SKM-1 treated with dmso at 0.1 percent for 144 hours (cell line): ENCODE results near the gene PML.

Experiments
- DNase-seq: peaks from one replicate; lab custom pipeline; 2025; ENCODE audit not compliant: unreplicated experiment; lab: John Stamatoyannopoulos, UW

Gene PML

GRCh38 chr15:74007820-74008371 is 13.4 kb downstream of the PML start:
- no peak for DNase-seq

- DNase-seq = no peak
Observed at GRCh38 chr15:74008901-74009300, 14.4 kb downstream of the PML start.

- DNase-seq = no peak
Observed at GRCh38 chr15:74010929-74011540, 16.5 kb downstream of the PML start.

GRCh38 chr15:74011610-74012009 is 17.1 kb downstream of the PML start:
- DNase-seq = no peak

GRCh38 chr15:74013374-74013894 is 18.9 kb downstream of the PML start:
- no peak for DNase-seq

- no peak for DNase-seq
Observed at GRCh38 chr15:74019734-74020133, 25.2 kb downstream of the PML start.

GRCh38 chr15:74022706-74023470 is 28.4 kb downstream of the PML start:
- DNase-seq = no peak

GRCh38 chr15:74024687-74025086 is 30.2 kb downstream of the PML start:
- no peak for DNase-seq

GRCh38 chr15:74025436-74025835 is 30.9 kb downstream of the PML start:
- DNase-seq = no peak

GRCh38 chr15:74027688-74028087 is 33.2 kb downstream of the PML start:
- DNase-seq = no peak

- DNase-seq = no peak
Observed at GRCh38 chr15:74028646-74029045, 34.1 kb downstream of the PML start.

- no peak for DNase-seq
Observed at GRCh38 chr15:74032046-74032445, 37.5 kb downstream of the PML start.

- DNase-seq = peak; percentile 3
Observed at GRCh38 chr15:74032606-74033561, 38.4 kb downstream of the PML start.

- DNase-seq = no peak
Observed at GRCh38 chr15:74034206-74034755, 39.8 kb downstream of the PML start.

GRCh38 chr15:74035121-74036017 is 40.9 kb downstream of the PML start:
- DNase-seq = no peak

GRCh38 chr15:74036271-74037170 is 42.0 kb downstream of the PML start:
- no peak for DNase-seq

GRCh38 chr15:74037171-74038117 is 42.9 kb downstream of the PML start:
- no peak for DNase-seq
